Transverse colon (tissue), 4 donors: ENCODE data around the gene TTC9B. TPM values are rescaled to one million over a fixed set of nuclear protein-coding genes. Genes with fewer than 3 reads are reported as not detected.
A peak's percentile ranks its signal among the peaks of the same experiment; 100 is the strongest.

Source experiments
- DNase-seq: peaks from one replicate; pipeline ENCODE4 v3.0.0-alpha.2; 2019
- H3K27ac ChIP-seq, 4 donors: fragments of 200-600 bp; sonication (generic); 2 replicates each; pipeline ENCODE4 v1.5.1; 2016 to 2018; ENCODE audit warnings: inconsistent platforms in 4 of 4
- H3K27me3 ChIP-seq: fragments of 200-600 bp; sonication (generic); 2 replicates; pipeline ENCODE4 v1.5.1; 2017; ENCODE audit warnings: inconsistent platforms
- H3K36me3 ChIP-seq, 4 donors: fragments of 200-600 bp; sonication (generic); 2 replicates each; pipeline ENCODE4 v1.5.1; 2017 to 2019; ENCODE audit warnings: inconsistent platforms in 4 of 4
- H3K4me1 ChIP-seq, 4 donors: fragments of 200-600 bp; sonication (generic); 2 replicates each; pipeline ENCODE4 v1.5.1; 2017 to 2020; ENCODE audit warnings: inconsistent platforms in 4 of 4
- H3K4me3 ChIP-seq, 4 donors: fragments of 200-600 bp; sonication (generic); 1 replicate in 1 of 4; 2 replicates in 3 of 4; pipeline versions ENCODE4 v1.5.1 to v1.6.1; 2017 to 2019; ENCODE audit warnings: inconsistent platforms in 4 of 4
- H3K9me3 ChIP-seq, 2 donors: fragments of 200-600 bp; sonication (generic); 2 replicates each; pipeline ENCODE4 v1.5.1; 2017 to 2019; ENCODE audit warnings: inconsistent platforms in 2 of 2
- EP300 ChIP-seq: sonication (generic); formaldehyde crosslinking; IDR thresholded peaks from one replicate; pipeline ENCODE4 v1.6.1; 2017; ENCODE audit warnings: antibody characterized with exemption, low read depth
- POLR2A ChIP-seq: fragments of 450-650 bp; IDR thresholded peaks from one replicate; pipeline ENCODE4 v1.6.1; 2016; ENCODE audit warnings: antibody characterized with exemption, mild to moderate bottlenecking, moderate library complexity
- POLR2AphosphoS5 ChIP-seq, 3 donors: sonication (generic); formaldehyde crosslinking; IDR thresholded peaks; one replicate each; pipeline ENCODE4 v1.6.1; 2016; ENCODE audit warnings: antibody characterized with exemption in 3 of 3
- WGBS, 2 donors: methylation state at CpG; one replicate each; pipeline ENCODE4 v1.1.5; 2018; ENCODE audit warnings: low coverage in 1 of 2; 5-methylcytosine and 5-hydroxymethylcytosine counted together
- in situ Hi-C, 4 donors: fragments of 200-750 bp; cut with MboI; loops; one replicate each; pipeline versions ENCODE4 v1.15.0 to v1.15.1; 2017; ENCODE audit warnings: low sequenced_read_pairs in 3 of 4, low pct_ligation_motif_present in 1 of 4, low pct_unique_long_range_greater_than_20kb in 1 of 4
- intact Hi-C: fragments of 100-400 bp; cut with DNase I; formaldehyde crosslinking; loops from one replicate; pipeline ENCODE4 v1.15.1; 2023; ENCODE audit warnings: low total_unique reads
- total RNA-seq, 4 donors: library from RNA; depleted of rRNA; stranded (reverse); fragments of >200 nt; gene quantifications; one replicate each; pipeline ENCODE4 v1.1.0, GENCODE V29; 2016
- TF ChIP-seq, protein P1 (sequence below), 5 experiments: fragments of 200-600 bp in 3 of 5; fragments of 450-650 bp in 2 of 5; sonication (generic) in 3 of 5; IDR thresholded peaks; 1 replicate in 2 of 5; 2 replicates in 3 of 5; pipeline ENCODE4 v1.5.1; 2016 to 2017; ENCODE audit warnings: antibody characterized with exemption in 5 of 5, inconsistent platforms in 3 of 5, mild to moderate bottlenecking in 2 of 5, moderate library complexity in 1 of 5

Gene TTC9B
- total RNA-seq, 4 donors from 2014 or later, result not detected

DNA sequence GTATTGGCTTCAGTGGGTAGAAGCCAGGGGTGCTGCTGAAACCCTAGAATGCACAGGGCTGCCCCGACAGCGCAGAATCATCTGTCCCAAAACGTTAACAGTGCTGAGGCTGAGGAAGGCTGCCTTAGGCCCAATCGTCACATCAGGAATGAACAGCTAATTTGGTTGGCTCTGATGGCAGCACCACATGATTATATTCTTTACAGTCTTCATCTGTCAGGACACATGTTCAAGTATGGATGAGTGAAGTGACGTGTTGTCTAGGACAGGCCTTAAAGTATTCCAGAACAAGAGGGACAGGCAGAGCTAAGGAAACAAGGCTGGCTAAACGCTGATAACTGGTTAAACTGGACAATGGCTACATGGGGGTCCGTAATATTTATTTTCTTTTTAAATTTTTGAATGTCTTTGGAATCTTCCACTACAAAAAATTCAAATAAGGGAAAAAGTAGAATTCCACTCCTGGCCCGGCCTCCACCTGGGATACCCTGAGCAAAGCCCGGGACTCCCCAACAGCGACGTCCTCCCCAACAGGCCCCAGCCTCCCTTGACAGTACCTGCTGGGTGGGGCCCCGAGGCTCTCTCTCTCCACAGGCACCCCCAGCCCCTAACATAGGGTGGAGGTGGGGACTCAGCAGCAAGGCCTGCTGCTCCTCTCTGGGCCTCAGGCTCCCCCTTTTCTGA, 23.1 kb upstream of the TTC9B start:
- TF ChIP-seq POLR2A (no peak), POLR2AphosphoS5 (IDR thresholded peaks at IDR 0.05) (no peak), EP300 (no peak)
- TF ChIP-seq, protein P1, sequence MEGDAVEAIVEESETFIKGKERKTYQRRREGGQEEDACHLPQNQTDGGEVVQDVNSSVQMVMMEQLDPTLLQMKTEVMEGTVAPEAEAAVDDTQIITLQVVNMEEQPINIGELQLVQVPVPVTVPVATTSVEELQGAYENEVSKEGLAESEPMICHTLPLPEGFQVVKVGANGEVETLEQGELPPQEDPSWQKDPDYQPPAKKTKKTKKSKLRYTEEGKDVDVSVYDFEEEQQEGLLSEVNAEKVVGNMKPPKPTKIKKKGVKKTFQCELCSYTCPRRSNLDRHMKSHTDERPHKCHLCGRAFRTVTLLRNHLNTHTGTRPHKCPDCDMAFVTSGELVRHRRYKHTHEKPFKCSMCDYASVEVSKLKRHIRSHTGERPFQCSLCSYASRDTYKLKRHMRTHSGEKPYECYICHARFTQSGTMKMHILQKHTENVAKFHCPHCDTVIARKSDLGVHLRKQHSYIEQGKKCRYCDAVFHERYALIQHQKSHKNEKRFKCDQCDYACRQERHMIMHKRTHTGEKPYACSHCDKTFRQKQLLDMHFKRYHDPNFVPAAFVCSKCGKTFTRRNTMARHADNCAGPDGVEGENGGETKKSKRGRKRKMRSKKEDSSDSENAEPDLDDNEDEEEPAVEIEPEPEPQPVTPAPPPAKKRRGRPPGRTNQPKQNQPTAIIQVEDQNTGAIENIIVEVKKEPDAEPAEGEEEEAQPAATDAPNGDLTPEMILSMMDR (IDR thresholded peaks at IDR 0.05), result no peak
- Histone ChIP-seq H3K4me3 (no peak overlapping the region), H3K36me3 (peaks cover 0 to 42% (median 15%) of the 10 kb centered on the region in 4 donors), H3K27ac (peak overlapping the region in 1 of 4 donors; percentile 25), H3K27me3 (no peaks in the 10 kb centered on the region), H3K4me1 (peaks cover 0 to 4% (median 2%) of the 10 kb centered on the region in 4 donors), H3K9me3 (no peaks in the 10 kb centered on the region)
- intact Hi-C loops (no loop called here), in situ Hi-C loops (no loop called here)
- WGBS, 2 donors, result 95% methylated on average over 7 to 12 of the region's 12 CpGs
- DNase-seq, result no peak

DNA sequence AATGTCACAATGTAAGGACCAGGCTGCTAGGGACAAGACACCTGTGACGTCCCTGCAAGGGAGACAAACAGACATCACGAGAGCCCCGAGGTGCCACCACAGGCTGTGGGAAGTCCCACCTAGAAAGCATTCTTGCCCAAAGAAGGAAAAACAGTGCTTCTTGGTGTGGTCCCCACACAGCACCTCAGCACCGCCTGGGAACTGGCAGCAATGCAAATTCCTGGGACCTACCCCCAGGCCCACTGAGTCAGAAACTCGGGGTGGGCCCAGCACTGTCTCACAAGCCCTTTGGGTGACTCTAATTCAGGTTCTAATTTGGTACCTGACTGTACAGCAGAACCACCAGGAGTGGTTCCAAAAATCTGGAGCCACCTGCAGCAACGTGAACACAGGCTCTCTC, 22.1 kb upstream of the TTC9B start:
- intact Hi-C loops (no loop called here), in situ Hi-C loops (no loop called here)
- 92 to 95% methylated on average over 2 to 6 of the region's 6 CpGs for WGBS, 2 donors
- no peak for DNase-seq
- Histone ChIP-seq H3K9me3 (no peaks in the 10 kb centered on the region), H3K4me3 (no peak overlapping the region), H3K27me3 (no peaks in the 10 kb centered on the region), H3K36me3 (peaks cover 0 to 52% (median 19%) of the 10 kb centered on the region in 4 donors), H3K4me1 (peaks cover 0 to under 1% (median 0%) of the 10 kb centered on the region in 4 donors), H3K27ac (no peak overlapping the region)
- no peak for TF ChIP-seq POLR2AphosphoS5 (IDR thresholded peaks at IDR 0.05)

DNA sequence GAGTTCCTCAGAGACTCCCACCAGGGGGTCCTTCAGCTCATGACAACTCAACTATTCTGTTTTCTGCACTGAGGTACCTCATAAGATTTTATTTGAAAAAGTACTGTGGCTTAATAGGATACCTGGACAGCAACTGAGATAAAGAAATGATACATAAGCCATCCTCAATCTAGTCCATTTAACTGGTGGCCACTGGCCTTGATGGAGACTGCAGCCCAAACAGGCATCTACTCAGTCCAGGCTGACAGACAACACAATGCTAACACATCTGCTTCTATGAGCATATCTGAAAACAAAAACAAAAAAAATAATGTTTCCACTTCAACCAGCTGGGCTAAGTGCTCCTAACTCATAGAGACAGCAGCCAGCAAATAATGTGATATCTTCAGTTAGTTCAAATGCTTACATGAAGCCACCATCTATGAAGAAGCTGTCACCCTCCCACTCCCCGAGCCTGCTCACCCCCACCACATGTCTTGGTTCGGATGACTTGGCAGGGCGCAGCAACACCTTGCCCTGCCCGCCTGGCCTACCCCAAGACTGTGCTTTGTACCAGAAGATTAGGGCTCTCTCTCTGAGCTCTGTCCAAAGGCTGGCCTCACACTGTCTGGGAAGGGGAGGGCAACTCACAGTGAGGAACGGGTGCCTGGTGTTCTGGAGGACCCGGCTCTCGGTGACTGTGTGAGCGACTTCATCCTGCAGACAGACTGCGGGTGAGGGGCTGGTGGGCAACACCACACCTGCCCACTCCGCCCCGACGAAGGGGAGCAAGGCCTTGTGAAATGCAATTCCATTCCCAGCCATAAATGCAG, 21.4 kb upstream of the TTC9B start:
- Histone ChIP-seq H3K27me3 (no peaks in the 10 kb centered on the region), H3K27ac (no peak overlapping the region), H3K4me1 (no peaks in the 10 kb centered on the region), H3K4me3 (no peak overlapping the region), H3K9me3 (no peaks in the 10 kb centered on the region), H3K36me3 (peaks cover 0 to 59% (median 19%) of the 10 kb centered on the region in 4 donors)
- TF ChIP-seq POLR2A (no peak), POLR2AphosphoS5 (IDR thresholded peaks at IDR 0.05) (no peak), EP300 (no peak)
- TF ChIP-seq, protein P1 (IDR thresholded peaks at IDR 0.05), result no peak
- in situ Hi-C loops, result no loop called here
- DNase-seq, result no peak
- intact Hi-C loops, result no loop called here
- WGBS, 2 donors, result 89 to 92% methylated on average over 8 of the region's 12 CpGs

DNA sequence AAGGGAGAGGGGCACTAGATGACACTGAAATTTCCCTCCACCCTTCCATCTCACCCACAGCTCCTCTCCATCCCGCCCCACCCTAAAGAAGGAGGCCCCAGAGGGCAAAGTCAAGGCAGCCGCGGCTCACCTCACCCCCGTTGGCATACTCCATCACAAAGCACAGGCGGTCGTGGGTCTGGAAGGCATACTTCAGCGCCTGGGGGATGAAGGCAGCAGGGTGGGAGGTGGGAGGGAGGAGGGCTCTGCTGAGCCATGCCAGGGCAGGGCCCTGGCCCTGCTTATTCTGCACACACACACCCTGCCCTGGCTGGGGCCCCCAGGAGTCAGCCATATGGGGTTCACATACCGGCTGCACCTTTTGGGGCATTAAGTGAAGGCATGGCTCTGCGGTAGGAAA, 20.6 kb upstream of the TTC9B start:
- in situ Hi-C loops, result no loop called here
- Histone ChIP-seq H3K4me3 (no peak overlapping the region), H3K27ac (no peak overlapping the region), H3K4me1 (no peaks in the 10 kb centered on the region), H3K27me3 (no peaks in the 10 kb centered on the region), H3K9me3 (no peaks in the 10 kb centered on the region), H3K36me3 (peaks cover 0 to 59% (median 19%) of the 10 kb centered on the region in 4 donors)
- TF ChIP-seq, protein P1 (IDR thresholded peaks at IDR 0.05), result no peak
- no peak for TF ChIP-seq POLR2A
- TF ChIP-seq POLR2AphosphoS5 (IDR thresholded peaks at IDR 0.05), result no peak
- no peak for TF ChIP-seq EP300
- intact Hi-C loops, result no loop called here
- WGBS, 2 donors, result 88% methylated on average over 9 of the region's 9 CpGs; no CpG with 5 or more reads in 1 of the 2 donors
- no peak for DNase-seq
